ENCODE results near the gene SCLY. TPM values are rescaled to one million over a fixed set of nuclear protein-coding genes. Genes with fewer than 3 reads are reported as not detected.

The SCLY gene
- total and polyA plus RNA-seq, 2 of the 8 experiments (the other 6 are each of a cell fraction or from before 2014, with no cell fraction given): 79.0 to 79.5 TPM

DNA sequence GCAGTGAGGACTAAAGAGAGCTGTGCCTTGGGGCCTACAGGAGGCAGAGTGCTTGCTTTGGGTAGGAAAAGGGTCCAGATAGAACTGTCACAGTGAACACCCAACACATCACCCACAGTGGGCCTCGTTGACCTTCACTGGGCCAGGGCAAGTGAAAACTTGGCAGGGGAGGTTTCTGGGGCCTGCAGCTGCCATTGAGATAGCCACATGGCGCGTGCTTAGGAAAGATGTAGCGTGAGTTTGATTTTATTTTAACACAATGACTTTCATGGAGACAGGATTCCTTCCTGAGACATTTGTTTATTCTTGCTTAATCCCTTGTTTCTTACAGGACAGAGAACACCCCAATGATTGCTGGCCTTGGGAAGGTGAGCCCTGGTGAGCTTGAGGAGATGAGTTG lies 30.1 kb downstream of the SCLY start:
- Histone ChIP-seq H3K9ac (replicated peaks in 1 of 4; ENCODE audit: extremely low read depth in 1 of 4, low read depth in 3 of 4, low read length in 3 of 4) (no peak overlapping the region), H2BK20ac (ENCODE audit: low read length) (no peak overlapping the region), H3K14ac (ENCODE audit: insufficient read length) (no peak overlapping the region), H2AK5ac (ENCODE audit: low read depth, low read length) (no peak overlapping the region), H3K23ac (ENCODE audit: insufficient read length) (no peak overlapping the region), H2BK5ac (ENCODE audit: low read depth, low read length) (no peak overlapping the region), H4K5ac (ENCODE audit: insufficient read length, low read depth, low read length) (no peak overlapping the region), H4K20me1 (replicated peaks in 1 of 2; ENCODE audit: control insufficient read depth in 1 of 2, insufficient read depth in 2 of 2, low read length in 2 of 2) (peaks cover 3 to 6% of the 10 kb centered on the region in 2 experiments), H3K79me2 (ENCODE audit: control insufficient read depth in 1 of 2, insufficient read depth in 2 of 2, low read length in 2 of 2) (no peaks in the 10 kb centered on the region), H3K4me2 (ENCODE audit: insufficient read depth in 1 of 2, low read depth in 2 of 2, low read length in 2 of 2) (no peak overlapping the region), H2BK12ac (ENCODE audit: low read depth, low read length) (no peak overlapping the region), H3K4ac (replicated peaks; ENCODE audit: insufficient read length, low read depth, low read length) (no peak overlapping the region), H4K91ac (replicated peaks; ENCODE audit: insufficient read length, low read length) (no peak overlapping the region), H3K27me3 (replicated peaks in 1 of 4; ENCODE audit: control insufficient read depth in 3 of 4, extremely low read depth in 1 of 4, insufficient read depth in 3 of 4, low read length in 3 of 4) (no peaks in the 10 kb centered on the region), H3K4me1 (replicated peaks in 1 of 4; ENCODE audit: control insufficient read depth in 3 of 4, insufficient read depth in 4 of 4, low read length in 3 of 4) (peaks cover 0 to under 1% (median 0%) of the 10 kb centered on the region in 4 experiments; a peak in 1 of 7 replicates), H3K4me3 (ENCODE audit: extremely low read depth in 1 of 4, insufficient read depth in 2 of 4, low read depth in 3 of 4, low read length in 4 of 4) (no peak overlapping the region), H3K27ac (ENCODE audit: low read depth, low read length) (no peak overlapping the region), H4K8ac (ENCODE audit: extremely low read depth, insufficient read depth, low read length) (no peak overlapping the region), H2AFZ (ENCODE audit: low read length) (no peak overlapping the region), H3K79me1 (ENCODE audit: low read depth, low read length) (0 out of 2 replicates have a peak, but pooled peaks cover 2% of the 10 kb centered on the region), H3K9me3 (ENCODE audit: insufficient read depth in 2 of 2, low read depth in 1 of 2, low read length in 1 of 2) (no peaks in the 10 kb centered on the region), H3K23me2 (ENCODE audit: low read depth, low read length) (no peaks in the 10 kb centered on the region), H3K56ac (replicated peaks; ENCODE audit: insufficient read length, low read depth, low read length) (no peak overlapping the region), H2BK15ac (ENCODE audit: low read length) (no peak overlapping the region), H3K18ac (ENCODE audit: extremely low read depth, low read length) (no peak overlapping the region), H2BK120ac (replicated peaks; ENCODE audit: low read depth, low read length) (no peak overlapping the region), H3K36me3 (ENCODE audit: control insufficient read depth in 2 of 4, insufficient read depth in 4 of 4, low read length in 3 of 4) (peaks cover 0 to 39% (median 15%) of the 10 kb centered on the region in 4 experiments; a peak in 6 of 8 replicates)
- CTCF ChIA-PET (ENCODE audit: partially characterized antibody): interaction anchor here (0.6 to 1.0 kb wide), 2 partner anchors 69 to 136 kb away, joined by 3 to 4 read pairs; partner anchors contain the start of gene ERFE
- POLR2A ChIA-PET (ENCODE audit: partially characterized antibody): interaction anchor here (1.0 to 4.3 kb wide), 7 partner anchors 9 to 81 kb away, joined by 3 to 17 read pairs (median 5); partner anchors contain the start of gene ESPNL
- WGBS, 2 experiments (ENCODE audit: extremely low coverage in 1 of 2, insufficient coverage in 1 of 2, insufficient read length in 1 of 2, insufficient replicate concordance in 2 of 2, low coverage in 1 of 2, low lambda C conversion rate in 2 of 2, missing lambda C conversion rate in 1 of 2): 93% methylated on average over 4 of the region's 4 CpGs; no CpG with 5 or more reads in 1 of the 2 experiments
- DNase-seq (ENCODE audit: low read depth in 1 of 2, low spot score in 2 of 2) (no peak), FAIRE-seq (no peak)
- TF ChIP-seq SAP30 (IDR thresholded peaks at IDR 0.05; ENCODE audit: insufficient read depth, insufficient replicate concordance, low read length): no peak
- no peak for TF ChIP-seq CBX5 (IDR thresholded peaks at IDR 0.05; ENCODE audit: low read depth, low read length)
- TF ChIP-seq KDM4A (IDR thresholded peaks at IDR 0.05; ENCODE audit: low read depth, low read length, severe bottlenecking): no peak
- TF ChIP-seq ZNF274 (IDR thresholded peaks at IDR 0.05; ENCODE audit: borderline replicate concordance, extremely low read depth, low read length): no peak
- TF ChIP-seq EP300 (IDR thresholded peaks at IDR 0.05; ENCODE audit: borderline replicate concordance in 1 of 2, low read depth in 2 of 2, low read length in 2 of 2): no peak
- TF ChIP-seq CREB1 (IDR thresholded peaks at IDR 0.05): no peak
- TF ChIP-seq POU5F1 (IDR thresholded peaks at IDR 0.05; ENCODE audit: low read depth, low read length): no peak
- TF ChIP-seq NANOG (IDR thresholded peaks at IDR 0.05; ENCODE audit: insufficient read depth, low read depth, low read length, poor library complexity, severe bottlenecking): no peak
- no peak for TF ChIP-seq CTCF (IDR thresholded peaks at IDR 0.05; ENCODE audit: control extremely low read depth in 1 of 3, insufficient read depth in 1 of 3, low read depth in 1 of 3, low read length in 3 of 3)
- TF ChIP-seq, protein P1, sequence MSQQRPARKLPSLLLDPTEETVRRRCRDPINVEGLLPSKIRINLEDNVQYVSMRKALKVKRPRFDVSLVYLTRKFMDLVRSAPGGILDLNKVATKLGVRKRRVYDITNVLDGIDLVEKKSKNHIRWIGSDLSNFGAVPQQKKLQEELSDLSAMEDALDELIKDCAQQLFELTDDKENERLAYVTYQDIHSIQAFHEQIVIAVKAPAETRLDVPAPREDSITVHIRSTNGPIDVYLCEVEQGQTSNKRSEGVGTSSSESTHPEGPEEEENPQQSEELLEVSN (IDR thresholded peaks at IDR 0.05): no peak
